OCI-LY7 (cell line): ENCODE measurements around the gene DSCAM.

Source experiments
- CTCF ChIP-seq: fragments of 200-600 bp; sonication (generic); conservative IDR thresholded peaks from 2 replicates; pipeline ENCODE4 v1.5.1; 2014; ENCODE audit warnings: mild to moderate bottlenecking, antibody characterized with exemption, low read length, moderate library complexity, mixed read lengths
- EZH2phosphoT487 ChIP-seq: fragments of 200-600 bp; sonication (generic); IDR thresholded peaks from 2 replicates; pipeline ENCODE4 v1.6.1; 2018; ENCODE audit warnings: low read depth, borderline replicate concordance, mild to moderate bottlenecking, mixed run types, antibody characterized with exemption, low read length, moderate library complexity, mixed read lengths

GRCh38 chr21:40858517-40858916 is 11.6 kb upstream of the DSCAM start:
- TF ChIP-seq CTCF: no peak
- TF ChIP-seq EZH2phosphoT487: no peak
